NCI-H82 treated with DMSO at 0.1 percent for 48 hours (cell line): ENCODE measurements around the gene SHLD2.
"Not testable (repeated sequence)": the region's sequence is repeated elsewhere in the genome, so short reads cannot be mapped to it uniquely, and the experiment has no call there.

ENCODE experiments used
- DNase-seq: peaks from one replicate; lab custom pipeline; 2025; ENCODE audit not compliant: unreplicated experiment; lab: John Stamatoyannopoulos, UW

SHLD2 gene

DNA sequence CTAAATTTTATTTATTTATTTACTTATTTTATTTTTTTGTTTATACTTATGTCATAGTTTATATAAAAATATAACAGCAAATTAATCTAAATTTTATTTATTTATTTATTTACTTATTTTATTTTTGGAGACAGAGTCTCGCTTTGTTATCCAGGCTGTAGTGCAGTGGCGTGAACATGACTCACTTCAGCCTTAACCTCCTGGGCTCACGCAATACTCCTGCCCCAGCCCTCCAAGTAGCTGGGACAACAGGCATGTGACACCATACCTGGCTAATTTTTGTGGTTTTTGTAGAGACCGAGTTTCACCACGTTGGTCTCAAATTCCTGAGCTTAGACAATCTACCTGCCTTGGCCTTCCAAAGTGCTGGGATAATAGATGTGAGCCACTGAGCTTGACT lies 115.3 kb downstream of the SHLD2 start:
- not testable (repeated sequence) for DNase-seq

DNA sequence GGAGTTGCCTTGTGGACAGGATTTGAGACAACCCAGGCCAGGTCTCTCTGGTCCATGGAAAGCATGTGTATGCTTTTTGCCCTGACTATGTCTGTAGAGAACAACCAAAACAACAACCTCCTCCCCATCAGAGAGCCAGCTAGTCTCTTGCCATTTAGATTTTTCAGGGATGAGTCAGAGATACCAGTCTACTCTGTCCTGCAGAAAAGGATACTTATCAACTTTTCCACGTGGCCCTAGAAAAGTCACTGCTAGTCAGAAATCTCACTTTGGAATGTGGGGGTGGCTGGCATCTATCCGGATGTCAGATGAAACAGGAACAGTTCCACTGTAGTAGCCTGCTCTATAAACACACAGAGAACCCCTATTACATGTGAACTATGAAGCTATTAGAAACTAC lies 116.8 kb downstream of the SHLD2 start:
- DNase-seq, result not testable (repeated sequence)

DNA sequence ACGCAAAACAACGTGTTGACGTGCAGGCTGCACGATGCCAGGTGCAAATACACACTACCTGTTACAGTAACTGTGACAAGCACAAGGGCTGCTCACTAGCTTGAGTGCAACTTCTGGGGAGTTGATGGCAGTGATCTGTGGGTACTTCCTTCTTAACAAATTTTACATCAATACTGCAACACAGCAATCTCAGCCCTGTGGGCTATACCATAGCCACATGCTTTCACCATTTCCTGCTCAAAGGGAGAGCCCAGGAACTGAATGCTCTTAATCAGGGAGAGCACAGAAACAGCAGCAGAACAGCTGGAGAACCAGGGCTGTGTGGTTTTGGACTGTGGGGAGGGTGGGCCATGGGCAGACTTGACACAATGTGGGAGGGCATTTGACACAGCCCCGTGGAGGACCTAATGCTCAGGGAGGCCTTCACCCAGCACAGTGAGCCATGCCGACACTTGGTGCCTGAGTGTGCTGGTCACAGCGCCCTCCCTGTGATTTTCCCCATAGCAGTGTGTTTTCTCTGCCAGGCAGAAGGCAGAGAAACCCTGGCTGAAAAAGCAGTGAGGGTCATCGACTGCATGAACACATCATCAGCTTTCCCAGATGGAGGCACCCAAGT lies 118.3 kb downstream of the SHLD2 start:
- DNase-seq, result not testable (repeated sequence)

DNA sequence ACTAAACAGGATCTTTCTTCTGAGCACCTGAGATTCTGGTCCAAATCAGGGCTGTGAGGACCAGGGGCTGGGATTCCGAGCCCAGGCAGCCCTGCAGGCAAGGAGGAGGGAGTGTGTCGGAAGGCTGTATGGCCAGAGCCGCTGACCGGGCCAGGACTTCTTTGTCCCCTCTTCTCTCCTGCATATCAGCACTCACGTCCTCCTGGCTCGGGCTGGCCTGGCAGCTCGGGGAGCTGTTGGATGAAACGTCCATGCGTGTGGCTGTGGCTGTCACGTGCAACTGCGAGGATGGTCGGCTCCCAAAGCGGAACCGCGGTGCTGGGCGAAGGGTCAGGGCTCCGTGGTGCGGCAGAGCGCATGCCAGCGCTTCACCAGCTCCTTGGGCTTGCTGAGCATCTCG lies 118.8 kb downstream of the SHLD2 start:
- not testable (repeated sequence) for DNase-seq

DNA sequence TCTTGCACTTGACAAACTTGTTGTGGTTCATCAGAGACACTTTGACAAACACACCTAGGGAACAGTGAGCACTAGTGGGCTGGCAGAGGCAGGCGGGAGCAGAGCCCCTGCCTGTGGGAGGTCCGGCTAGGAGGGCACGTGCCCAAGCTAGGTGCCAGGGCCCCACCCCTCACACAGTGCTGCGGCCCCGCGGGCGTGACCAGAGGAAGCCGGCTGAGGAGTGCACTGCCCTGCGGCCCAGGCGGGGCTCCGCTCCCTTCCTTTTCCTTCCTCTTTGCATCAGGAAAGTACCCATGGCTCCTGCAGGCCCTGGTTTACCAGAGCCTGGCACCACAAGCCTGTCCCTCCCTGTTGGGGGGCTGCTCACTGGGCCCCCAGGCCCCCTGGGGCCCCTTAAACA lies 121.1 kb downstream of the SHLD2 start:
- DNase-seq, result not testable (repeated sequence)

DNA sequence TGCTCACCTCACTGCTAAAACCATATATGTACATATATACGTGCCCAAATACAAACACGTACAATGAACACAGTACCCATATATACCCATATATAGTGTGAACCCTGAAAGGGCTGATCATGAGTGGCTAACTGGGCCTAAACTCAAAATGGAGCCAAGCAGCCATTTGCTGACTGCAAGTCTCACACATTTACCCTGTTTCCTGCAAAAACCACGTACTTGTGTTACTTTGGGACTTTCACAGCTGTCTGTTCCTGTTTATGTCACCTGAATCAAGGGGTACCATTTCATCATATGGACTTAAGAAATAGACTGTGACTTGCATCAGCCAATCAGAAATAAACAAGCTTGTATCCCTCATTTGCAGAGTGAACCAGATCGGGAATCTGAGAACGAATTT lies 124.4 kb downstream of the SHLD2 start:
- not testable (repeated sequence) for DNase-seq

DNA sequence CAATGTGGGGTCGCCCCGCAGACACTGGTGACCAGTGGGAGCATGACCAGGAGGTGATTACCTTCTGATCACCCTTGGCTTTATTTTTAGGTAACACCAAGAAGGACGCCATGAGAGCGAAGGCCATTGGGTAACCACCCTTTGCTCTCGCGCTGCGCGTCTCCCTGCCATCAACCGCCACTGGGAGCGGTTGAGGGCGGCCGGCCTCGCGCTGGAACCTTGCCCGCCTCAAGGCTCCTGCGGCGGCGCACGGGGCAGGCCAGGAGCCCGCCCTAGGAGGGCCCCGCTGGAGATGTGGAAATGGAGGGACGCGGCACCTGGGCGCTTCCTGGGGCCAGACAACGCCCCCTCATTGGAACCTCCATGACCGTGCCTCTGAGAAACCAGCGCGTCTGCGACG lies 127.8 kb downstream of the SHLD2 start:
- not testable (repeated sequence) for DNase-seq

DNA sequence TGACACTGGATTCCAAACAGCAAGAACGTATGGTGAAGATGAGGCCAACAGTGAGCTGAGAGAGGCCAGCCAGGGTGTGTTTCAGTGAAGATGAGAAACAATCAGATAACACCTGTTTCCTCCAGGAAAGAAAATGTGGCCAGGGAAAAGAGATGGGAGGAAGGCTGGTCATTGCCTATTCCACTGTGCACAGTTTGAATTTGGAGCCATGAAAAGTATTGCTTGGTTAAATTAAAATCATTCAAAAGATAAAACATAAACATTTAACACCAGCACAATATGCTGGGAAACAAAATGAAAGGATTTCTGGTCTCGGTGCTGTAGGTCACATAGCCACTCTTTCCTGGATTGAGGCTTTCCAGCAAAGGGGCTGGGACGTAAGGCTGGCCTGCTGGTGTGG lies 130.1 kb downstream of the SHLD2 start, which contains the start of gene NUTM2A:
Gene NUTM2A (plus strand): TSS at position 301 of the 400 bp plus-strand sequence. CDS start 383 bp downstream, outside the sequence.
- not testable (repeated sequence) for DNase-seq

DNA sequence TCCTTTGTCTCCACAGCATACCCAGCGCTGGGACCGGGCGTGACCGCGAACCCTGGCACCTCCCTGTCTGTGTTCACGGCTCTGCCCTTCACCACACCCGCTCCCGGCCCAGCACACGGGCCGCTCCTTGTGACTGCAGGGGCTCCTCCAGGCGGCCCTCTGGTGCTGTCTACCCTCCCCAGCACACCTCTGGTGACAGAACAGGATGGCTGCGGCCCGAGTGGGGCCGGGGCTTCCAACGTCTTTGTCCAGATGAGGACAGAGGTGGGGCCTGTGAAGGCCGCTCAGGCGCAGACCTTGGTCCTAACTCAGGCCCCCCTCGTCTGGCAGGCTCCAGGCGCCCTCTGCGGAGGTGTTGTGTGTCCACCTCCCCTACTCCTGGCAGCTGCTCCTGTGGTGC lies 133.2 kb downstream of the SHLD2 start:
- DNase-seq, result not testable (repeated sequence)

DNA sequence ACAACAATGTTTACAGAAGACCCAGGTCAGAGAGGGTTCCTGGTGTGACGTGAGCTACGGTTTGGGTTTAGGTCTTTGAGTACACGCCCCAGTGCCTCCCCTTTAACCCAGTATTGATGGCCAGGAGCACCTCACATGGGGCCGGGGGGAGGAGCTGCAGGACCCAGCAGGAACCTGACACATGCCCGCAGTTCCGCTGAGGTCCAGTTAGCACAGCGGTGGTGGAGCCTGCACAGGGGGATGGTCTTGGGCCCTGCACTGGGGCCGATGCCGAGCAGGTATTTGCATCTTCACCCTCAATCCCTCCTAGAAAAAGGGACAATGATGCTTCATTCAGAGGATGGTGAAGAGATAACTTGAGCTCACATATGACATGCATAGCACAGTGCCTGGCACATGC lies 134.2 kb downstream of the SHLD2 start:
- not testable (repeated sequence) for DNase-seq

DNA sequence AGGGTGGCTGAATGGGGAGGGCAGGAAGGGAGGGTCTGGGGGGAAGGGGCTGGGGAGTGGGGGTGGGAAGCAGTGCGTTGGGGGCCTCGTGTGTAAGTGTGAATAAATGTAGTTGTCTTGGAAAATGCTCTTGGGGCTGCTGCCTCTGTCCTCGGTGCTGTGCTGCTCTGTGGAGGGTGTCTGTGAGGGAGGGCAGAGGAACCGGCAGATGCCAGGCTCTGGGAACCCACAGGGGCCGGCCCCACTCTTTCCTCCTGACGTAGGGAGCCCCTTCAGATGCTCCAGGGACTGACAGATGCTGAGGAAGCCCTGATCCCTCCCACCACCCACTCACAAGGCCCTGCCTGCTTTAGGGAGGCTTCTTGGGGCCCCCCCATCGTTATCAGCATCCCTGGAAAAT lies 139.8 kb downstream of the SHLD2 start:
- not testable (repeated sequence) for DNase-seq

DNA sequence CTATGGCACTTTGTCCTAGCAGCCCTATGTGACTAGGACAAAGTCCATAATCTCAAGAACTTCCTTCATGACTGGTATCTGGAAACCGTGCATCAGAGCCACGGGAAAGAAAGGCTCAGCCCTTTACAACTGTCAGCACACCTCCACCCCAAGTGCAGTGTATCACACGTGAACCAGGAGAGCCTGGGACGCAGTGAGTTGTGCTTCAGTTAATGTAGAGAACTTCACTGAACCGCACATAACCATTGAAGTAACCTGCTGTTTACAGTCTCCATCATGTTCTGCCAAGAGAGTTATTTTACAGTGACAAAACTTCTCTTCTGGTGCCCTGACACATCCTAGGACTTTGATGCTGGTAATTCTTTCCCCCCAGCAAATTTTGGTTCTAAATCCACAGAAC lies 142.2 kb downstream of the SHLD2 start:
- DNase-seq, result not testable (repeated sequence)

DNA sequence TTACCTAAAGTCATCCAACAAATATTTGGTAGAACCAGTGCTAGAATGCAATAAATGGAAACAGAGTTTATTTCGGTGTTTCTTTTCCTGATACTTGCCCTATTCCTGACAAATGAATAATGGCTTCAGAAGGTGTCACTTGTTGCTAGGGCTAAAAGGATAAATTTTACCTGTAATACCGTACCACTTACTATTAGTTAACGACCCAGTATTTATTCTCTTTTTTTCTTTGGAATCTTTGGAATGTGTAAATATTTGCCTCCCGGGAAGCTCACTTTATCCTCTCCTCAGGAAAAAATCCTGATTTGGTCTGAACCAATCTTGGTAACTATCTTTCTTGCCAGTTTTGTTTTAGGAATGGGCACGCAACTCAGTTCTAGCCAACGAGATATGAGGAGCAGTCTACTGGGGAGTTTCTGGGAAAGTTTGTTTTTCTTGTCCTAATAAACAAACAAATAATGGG lies 144.4 kb downstream of the SHLD2 start:
- not testable (repeated sequence) for DNase-seq
